Motor neuron (in vitro differentiated cells): ENCODE data around the gene CIAO2B. TPM values are rescaled to one million over a fixed set of nuclear protein-coding genes. Genes with fewer than 3 reads are reported as not detected.
A peak's percentile ranks its signal among the peaks of the same experiment; 100 is the strongest.
"Not testable (repeated sequence)": the region's sequence is repeated elsewhere in the genome, so short reads cannot be mapped to it uniquely, and the experiment has no call there.

ENCODE experiments used
- ATAC-seq, 8 experiments: fragments of 200-7000 bp; cut with Tn5 transposase; replicated peaks in 6 of 8; 2 replicates each; pipeline ENCODE4 v1.8.0; 2021; ENCODE audit warnings: mild to moderate bottlenecking in 8 of 8, moderate library complexity in 8 of 8
- H3K27ac ChIP-seq, 2 donors: fragments of 250-450 bp; sonication (Bioruptor Pico); 2 replicates each; pipeline ENCODE4 v1.9.0; 2021; ENCODE audit warnings: antibody characterized with exemption in 2 of 2, mild to moderate bottlenecking in 2 of 2, moderate library complexity in 1 of 2
- H3K4me1 ChIP-seq, 2 donors: fragments of 250-450 bp; sonication (Bioruptor Pico); replicated peaks in 1 of 2; 2 replicates each; pipeline ENCODE4 v1.6.1; 2021; ENCODE audit warnings: antibody characterized with exemption in 2 of 2, mild to moderate bottlenecking in 2 of 2, moderate library complexity in 1 of 2
- H3K4me3 ChIP-seq, 5 donors: fragments of 250-450 bp; sonication (Bioruptor Pico); 2 replicates each; pipeline ENCODE4 v1.9.0; 2021; ENCODE audit warnings: antibody characterized with exemption in 5 of 5, mild to moderate bottlenecking in 5 of 5, moderate library complexity in 4 of 5
- WGBS, 10 experiments: fragments of 450-650 bp; shearing (Covaris generic); methylation state at CpG; one replicate each; pipeline ENCODE4 v1.0.0; 2022; 5-methylcytosine and 5-hydroxymethylcytosine counted together
- in situ Hi-C, 9 experiments: fragments of 400-800 bp; cut with MboI; loops; one replicate each; pipeline ENCODE4 v1.15.0; 2021; ENCODE audit warnings: low sequenced_read_pairs in 9 of 9, low pct_unique_long_range_greater_than_20kb in 2 of 9; ENCODE audit not compliant: unreplicated experiment in 9 of 9
- total RNA-seq, 8 experiments: library from RNA; unstranded; fragments of 300-600 nt; gene quantifications; 2 replicates each; pipeline versions ENCODE4 v1.2.3 to v1.2.4, GENCODE V29; 2022

CIAO2B gene
- total RNA-seq = 100 to 1,000 TPM in 7 of 8 experiments, 10 to 100 TPM in 1; 95.4 to 159 (median 112) TPM

DNA sequence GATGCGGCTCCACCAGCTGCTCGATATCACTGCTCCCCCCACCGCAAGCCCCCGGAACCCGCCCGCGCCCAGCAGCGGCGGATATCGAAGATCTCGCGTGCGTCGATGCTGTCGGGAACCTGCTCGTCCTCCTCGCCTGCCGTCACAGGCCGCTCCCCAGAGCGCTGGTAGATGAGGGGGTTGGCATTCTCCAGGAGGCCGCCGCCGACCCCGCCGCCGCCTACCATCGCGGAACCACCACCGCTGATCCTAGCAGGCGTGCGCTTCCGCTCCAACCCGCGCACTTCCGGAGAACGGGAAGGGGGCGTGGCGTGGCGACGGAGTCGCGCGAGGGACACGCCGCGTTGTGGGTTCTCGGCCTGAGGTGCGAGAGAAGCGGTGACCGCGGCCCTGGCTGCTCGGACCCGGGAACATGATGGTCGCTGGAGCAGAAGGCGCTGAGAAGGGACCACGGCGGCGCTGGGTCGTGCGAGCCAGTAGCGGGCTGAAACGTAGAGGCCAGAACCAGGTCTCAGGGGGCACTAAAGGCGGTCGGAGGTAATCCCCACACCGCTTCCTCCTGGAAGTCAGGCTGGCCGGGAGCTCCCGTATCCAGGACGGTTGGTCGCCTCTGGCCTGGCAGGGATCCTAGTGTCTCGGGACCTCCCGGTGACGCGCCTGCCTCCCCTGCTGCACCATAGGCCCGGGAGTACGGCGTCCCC is at the start of gene CIAO2B:
Gene CIAO2B, minus strand, starts transcription at position 265 of the 701 bp plus-strand sequence. Its CDS starts 38 bp downstream, at position 227.
- peak; percentile 64 to 93 (median 89) for ATAC-seq
- Histone ChIP-seq H3K4me3 (peak within 1 kb of the TSS; percentile 79 to 99 (median 92)), H3K27ac (peak within 1 kb of the TSS; percentile 81 to 89), H3K4me1 (peaks cover 18% of the 10 kb centered on the region in 2 donors)
- 0 to 2% (median 0%) methylated on average over 1 to 20 of the region's 76 CpGs; no CpG with 5 or more reads in 7 of the 10 experiments for WGBS, 10 experiments
- in situ Hi-C loops = loop anchor here in 1 of 9 experiments (25.0 kb wide), 1 partner anchor 478 kb away; the partner anchor contains the start of gene ZDHHC1

DNA sequence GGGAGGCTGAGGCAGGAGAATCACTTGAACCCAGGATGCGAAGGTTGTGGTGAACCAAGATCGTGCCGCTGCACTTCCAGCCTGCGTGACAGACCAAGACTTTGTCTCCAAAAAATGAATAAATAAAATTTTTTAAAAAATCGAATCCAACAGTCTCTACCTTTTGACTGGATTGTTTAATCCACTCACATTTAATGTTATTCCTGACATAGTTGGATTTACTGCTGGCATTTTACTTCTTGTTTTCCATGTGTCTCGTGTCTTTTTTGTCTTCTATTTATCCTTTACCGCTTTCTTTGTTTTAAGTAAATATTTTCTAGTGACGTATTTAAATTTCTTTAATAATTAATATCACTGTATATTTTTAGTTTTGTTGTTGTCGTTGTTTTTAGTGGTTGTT is 48.8 kb upstream of the CIAO2B start:
- in situ Hi-C loops = loop anchor here in 1 of 9 experiments (25.0 kb wide), 1 partner anchor 179 kb away; the partner anchor contains the start of genes B3GNT9, FBXL8, HSF4 and NOL3
- H3K4me3 ChIP-seq = no peak overlapping the region
- no peak overlapping the region for H3K27ac ChIP-seq
- no peak for ATAC-seq
- H3K4me1 ChIP-seq = no peaks in the 10 kb centered on the region
- WGBS, 10 experiments = 63 to 89% (median 81%) methylated on average over 2 to 9 of the region's 9 CpGs

DNA sequence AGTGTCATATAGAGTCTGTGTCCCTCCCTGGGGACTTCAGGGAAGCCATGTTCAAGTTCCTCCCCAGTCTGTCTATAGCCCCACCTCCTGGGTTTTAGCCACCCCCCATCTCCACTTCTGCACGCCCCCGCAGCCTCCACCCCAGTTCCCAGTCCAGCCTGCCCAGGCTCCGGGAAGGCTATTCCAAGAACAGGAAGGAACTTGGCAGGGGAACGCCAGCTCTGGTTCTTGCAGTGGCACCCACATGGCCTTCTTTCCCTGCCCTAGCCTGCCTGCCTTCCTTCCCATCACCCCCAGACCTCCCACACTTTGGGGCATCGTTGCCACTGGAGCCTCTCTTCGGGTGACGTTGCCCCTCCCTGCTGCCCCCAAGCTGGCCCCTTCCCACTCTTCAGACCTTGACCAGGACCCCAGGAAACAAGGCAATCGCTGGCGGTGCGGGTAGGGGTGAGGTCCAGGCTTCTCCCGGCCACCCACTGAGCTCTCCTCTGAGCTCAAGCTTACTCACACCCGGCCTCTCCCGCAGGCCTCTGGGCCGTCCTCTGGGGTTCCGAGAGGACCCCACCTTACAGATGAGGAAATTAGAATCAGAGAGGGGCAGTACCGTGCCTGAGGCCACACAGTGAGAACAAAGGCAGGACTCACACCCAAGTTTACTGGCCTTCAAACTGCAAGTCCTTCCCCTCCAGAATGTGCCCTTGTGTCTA is 45.0 kb upstream of the CIAO2B start:
- peak in 3 of 8 experiments; percentile 9 to 80 (median 74) for ATAC-seq
- Histone ChIP-seq H3K4me1 (peaks cover 0 to 9% of the 10 kb centered on the region in 2 donors), H3K4me3 (no peak overlapping the region), H3K27ac (no peak overlapping the region)
- in situ Hi-C loops = loop anchor here in 1 of 9 experiments (25.0 kb wide), 1 partner anchor 183 kb away; the partner anchor contains the start of genes B3GNT9, FBXL8, HSF4 and NOL3
- WGBS, 10 experiments = 20 to 89% (median 66%) methylated on average over 1 to 3 of the region's 16 CpGs; no CpG with 5 or more reads in 6 of the 10 experiments

DNA sequence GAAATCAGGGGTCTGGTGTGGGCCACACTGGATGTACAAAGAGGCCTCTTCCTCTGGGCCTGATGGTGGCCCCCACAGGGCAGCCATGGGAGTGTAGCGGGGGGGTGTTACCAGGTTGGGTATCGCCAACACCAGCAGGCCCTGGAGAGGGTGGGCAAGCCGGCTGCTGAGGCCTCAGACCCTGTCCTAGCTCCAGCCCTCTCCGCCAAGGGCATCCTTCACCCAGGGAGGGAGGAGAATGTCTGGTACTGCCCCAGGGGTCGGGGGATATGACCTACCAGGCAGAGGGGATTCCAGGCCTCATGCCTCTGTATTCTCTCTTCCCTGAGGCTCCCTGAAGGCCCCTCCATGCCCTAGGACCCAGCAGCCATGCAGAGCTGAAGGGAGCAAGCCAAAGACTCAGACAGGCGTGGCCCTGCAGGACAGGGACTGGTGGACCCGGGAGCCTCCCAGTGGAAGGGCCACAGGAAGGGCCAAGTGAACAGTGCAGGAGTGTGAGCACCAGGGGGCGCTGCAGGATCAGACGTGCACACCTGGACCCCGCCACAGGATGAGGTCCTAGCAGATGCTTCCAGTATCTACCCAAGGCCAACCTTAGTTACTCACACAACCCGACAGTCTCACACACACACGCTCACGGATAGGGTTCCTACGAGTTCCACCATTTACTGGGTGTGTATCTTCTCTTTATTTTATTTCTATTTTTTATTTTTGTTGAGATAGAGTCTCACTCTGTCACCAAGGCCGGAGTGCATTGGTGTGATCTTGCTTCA is 43.3 kb upstream of the CIAO2B start:
- WGBS, 10 experiments = 0 to 100% (median 12%) methylated on average over 1 to 10 of the region's 15 CpGs; no CpG with 5 or more reads in 4 of the 10 experiments
- peak; percentile 69 to 99 (median 92) for ATAC-seq
- Histone ChIP-seq H3K27ac (no peak overlapping the region), H3K4me1 (peaks cover 0 to 9% of the 10 kb centered on the region in 2 donors), H3K4me3 (no peak overlapping the region)
- in situ Hi-C loops = loop anchor here in 1 of 9 experiments (25.0 kb wide), 1 partner anchor 185 kb away; the partner anchor contains the start of genes B3GNT9, FBXL8, HSF4 and NOL3

DNA sequence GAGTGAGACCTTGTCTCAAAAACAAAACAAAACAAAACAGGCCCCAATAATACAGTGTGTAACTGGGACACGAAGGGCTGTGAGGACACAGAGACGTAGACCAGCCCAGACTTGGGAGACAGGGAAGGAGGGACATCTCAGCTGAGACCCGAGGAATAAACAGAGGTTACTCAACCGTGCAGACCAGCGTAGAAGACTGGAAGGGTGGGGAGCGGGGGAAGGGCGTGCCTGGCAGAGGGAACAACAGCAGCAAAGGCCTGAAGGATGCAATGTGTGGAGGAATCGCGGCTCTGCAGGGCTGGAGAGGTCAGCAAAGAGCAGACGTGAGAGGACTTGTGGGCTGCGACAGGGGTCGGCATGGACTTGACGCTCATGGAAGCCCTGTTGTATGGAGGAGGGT is 42.5 kb upstream of the CIAO2B start:
- peak in 4 of 8 experiments; percentile 11 to 41 (median 20) for ATAC-seq
- Histone ChIP-seq H3K4me3 (no peak overlapping the region), H3K4me1 (peaks cover 0 to 9% of the 10 kb centered on the region in 2 donors), H3K27ac (no peak overlapping the region)
- in situ Hi-C loops = loop anchor here in 1 of 9 experiments (25.0 kb wide), 1 partner anchor 186 kb away; the partner anchor contains the start of genes B3GNT9, FBXL8, HSF4 and NOL3
- 0 to 83% (median 20%) methylated on average over 1 to 2 of the region's 13 CpGs; no CpG with 5 or more reads in 7 of the 10 experiments for WGBS, 10 experiments

DNA sequence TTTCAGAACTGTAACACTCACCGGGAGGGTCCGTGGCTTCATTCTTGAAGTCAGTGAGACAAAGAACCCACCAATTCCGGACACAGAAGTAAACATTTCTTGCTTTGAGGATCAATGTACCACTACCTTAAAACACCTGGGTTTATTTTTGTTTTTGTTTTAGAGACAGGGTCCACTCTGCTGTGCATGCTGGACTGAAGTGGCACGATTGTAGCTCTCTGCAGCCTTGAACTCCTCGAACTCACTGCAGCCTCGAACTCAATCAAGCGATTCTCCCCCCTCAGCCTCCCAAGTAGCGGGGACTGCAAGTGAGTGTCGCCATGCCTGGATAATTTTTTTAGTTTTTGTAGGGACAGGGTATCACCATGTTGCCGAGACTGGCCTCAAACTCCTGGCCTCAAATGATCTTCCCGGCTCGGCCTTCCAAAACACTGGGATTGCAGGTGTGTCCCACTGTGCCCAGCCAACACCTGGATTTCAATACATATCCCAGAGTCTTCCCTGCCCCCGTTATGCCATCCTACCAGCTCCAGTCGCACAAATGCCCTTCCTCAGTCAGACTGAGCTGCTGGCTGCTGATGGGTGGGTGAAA is 41.2 kb upstream of the CIAO2B start:
- in situ Hi-C loops = loop anchor here in 1 of 9 experiments (25.0 kb wide), 1 partner anchor 187 kb away; the partner anchor contains the start of genes B3GNT9, FBXL8, HSF4 and NOL3
- no peak overlapping the region for H3K4me3 ChIP-seq
- no peak overlapping the region for H3K27ac ChIP-seq
- WGBS, 10 experiments = 80 to 100% (median 91%) methylated on average over 1 to 9 of the region's 14 CpGs; no CpG with 5 or more reads in 2 of the 10 experiments
- peaks cover 0 to 9% of the 10 kb centered on the region in 2 donors for H3K4me1 ChIP-seq
- ATAC-seq = no peak

DNA sequence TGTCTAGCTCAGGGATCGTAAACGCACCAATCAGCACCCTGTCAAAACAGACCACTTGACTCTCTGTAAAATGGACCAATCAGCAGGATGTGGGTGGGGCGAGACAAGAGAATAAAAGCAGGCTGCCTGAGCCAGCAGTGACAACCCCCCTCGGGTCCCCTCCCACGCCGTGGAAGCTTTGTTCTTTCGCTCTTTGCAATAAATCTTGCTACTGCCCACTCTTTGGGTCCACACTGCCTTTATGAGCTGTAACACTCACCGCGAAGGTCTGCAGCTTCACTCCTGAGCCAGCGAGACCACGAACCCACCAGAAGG is 40.7 kb upstream of the CIAO2B start:
- in situ Hi-C loops = loop anchor here in 8 of 9 experiments (25.0 kb wide), 1 partner anchor 187 kb away; the partner anchor contains the start of genes B3GNT9 (in 8 of the 8), FBXL8 (in 8 of the 8), HSF4 (in 8 of the 8) and NOL3 (in 8 of the 8)
- not testable (repeated sequence) for ATAC-seq, H3K4me1 ChIP-seq, H3K4me3 ChIP-seq, H3K27ac ChIP-seq
- WGBS, 10 experiments = 52 to 100% (median 58%) methylated on average over 2 to 7 of the region's 11 CpGs; no CpG with 5 or more reads in 6 of the 10 experiments

DNA sequence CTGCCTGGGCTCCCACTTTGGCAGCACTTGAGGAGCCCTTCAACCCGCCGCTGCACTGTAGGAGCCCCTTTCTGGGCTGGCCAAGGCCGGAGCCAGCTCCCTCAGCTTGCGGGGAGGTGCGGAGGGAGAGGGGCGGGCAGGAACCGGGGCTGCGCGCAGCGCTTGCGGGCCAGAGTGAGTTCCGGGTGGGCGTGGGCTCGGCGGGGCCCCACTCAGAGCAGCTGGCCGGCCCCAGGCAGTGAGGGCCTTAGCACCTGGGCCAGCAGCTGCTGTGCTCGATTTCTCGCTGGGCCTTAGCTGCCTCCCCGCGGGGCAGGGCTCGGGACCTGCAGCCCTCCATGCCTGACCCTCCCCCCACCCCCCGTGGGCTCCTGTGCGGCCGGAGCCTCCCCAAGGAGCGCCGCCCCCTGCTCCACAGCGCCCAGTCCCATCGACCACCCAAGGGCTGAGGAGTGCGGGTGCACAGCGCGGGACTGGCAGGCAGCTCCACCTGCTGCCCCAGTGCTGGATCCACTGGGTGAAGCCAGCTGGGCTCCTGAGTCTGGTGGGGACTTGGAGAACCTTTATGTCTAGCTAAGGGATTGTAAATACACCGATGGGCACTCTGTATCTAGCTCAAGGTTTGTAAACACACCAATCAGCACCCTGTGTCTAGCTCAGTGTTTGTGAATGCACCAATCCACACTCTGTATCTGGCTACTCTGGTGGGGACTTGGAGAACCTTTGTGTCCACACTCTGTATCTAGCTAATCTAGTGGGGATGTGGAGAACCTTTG is 40.1 kb upstream of the CIAO2B start:
- in situ Hi-C loops = loop anchor here in 7 of 9 experiments (25.0 kb wide), 1 partner anchor 188 kb away; the partner anchor contains the start of genes B3GNT9 (in 7 of the 7), FBXL8 (in 7 of the 7), HSF4 (in 7 of the 7) and NOL3 (in 7 of the 7)
- 80% methylated on average over 1 of the region's 32 CpGs; no CpG with 5 or more reads in 9 of the 10 experiments for WGBS, 10 experiments
- H3K4me3 ChIP-seq, ATAC-seq, H3K4me1 ChIP-seq, H3K27ac ChIP-seq: not testable (repeated sequence)

DNA sequence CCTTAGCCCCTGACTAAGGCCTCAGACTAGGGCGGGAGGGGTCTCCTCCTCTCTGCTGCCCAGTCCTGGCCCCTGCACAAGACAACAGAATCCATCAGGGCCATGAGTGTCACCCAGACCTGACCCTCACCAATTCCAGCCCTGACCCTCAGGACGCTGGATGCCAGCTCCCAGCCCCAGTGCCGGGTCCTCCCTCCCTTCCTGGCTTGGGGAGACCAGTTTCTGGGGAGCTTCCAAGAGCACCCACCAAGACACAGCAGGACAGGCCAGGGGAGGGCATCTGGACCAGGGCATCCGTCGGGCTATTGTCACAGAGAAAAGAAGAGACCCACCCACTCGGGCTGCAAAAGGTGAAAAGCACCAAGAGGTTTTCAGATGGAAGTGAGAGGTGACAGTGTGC is 39.5 kb upstream of the CIAO2B start:
- H3K4me1 ChIP-seq = peaks cover 0 to 9% of the 10 kb centered on the region in 2 donors
- no peak for ATAC-seq
- H3K27ac ChIP-seq = no peak overlapping the region
- H3K4me3 ChIP-seq = no peak overlapping the region
- WGBS, 10 experiments = 76 to 100% methylated on average over 1 to 2 of the region's 6 CpGs; no CpG with 5 or more reads in 8 of the 10 experiments
- in situ Hi-C loops = loop anchor here in 7 of 9 experiments (25.0 kb wide), 1 partner anchor 189 kb away; the partner anchor contains the start of genes B3GNT9 (in 7 of the 7), FBXL8 (in 7 of the 7), HSF4 (in 7 of the 7) and NOL3 (in 7 of the 7)

DNA sequence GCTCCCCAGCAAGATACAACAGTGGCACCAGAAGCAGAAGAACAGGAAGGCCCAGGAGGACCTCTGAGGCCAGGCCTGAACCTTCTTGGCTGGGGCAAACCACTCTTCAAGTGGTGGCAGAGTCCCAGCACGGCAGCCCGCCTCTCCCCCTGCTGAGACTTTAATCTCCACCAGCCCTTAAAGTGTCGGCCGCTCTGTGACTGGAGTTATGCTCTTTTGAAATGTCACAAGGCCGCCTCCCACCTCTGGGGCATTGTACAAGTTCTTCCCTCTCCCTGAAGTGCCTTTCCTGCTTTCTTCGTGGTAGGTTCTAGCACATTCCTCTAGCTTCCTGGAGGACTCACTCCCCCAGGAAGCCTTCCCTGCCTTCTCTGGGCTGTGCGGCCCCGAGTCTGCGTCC is 38.8 kb upstream of the CIAO2B start:
- in situ Hi-C loops = loop anchor here in 7 of 9 experiments (25.0 kb wide), 1 partner anchor 189 kb away; the partner anchor contains the start of genes B3GNT9 (in 7 of the 7), FBXL8 (in 7 of the 7), HSF4 (in 7 of the 7) and NOL3 (in 7 of the 7)
- 42 to 80% (median 80%) methylated on average over 1 to 6 of the region's 9 CpGs; no CpG with 5 or more reads in 4 of the 10 experiments for WGBS, 10 experiments
- no peak for ATAC-seq

More for the DNA sequence above, 38.8 kb upstream of the CIAO2B start:
- H3K4me1 ChIP-seq = peaks cover 0 to 9% of the 10 kb centered on the region in 2 donors
- no peak overlapping the region for H3K4me3 ChIP-seq
- no peak overlapping the region for H3K27ac ChIP-seq
